CD4-positive, alpha-beta T cell treated with Interleukin-17A for 4 hours (primary cell): ENCODE results near the gene NDC1.
"Not testable (repeated sequence)": the region's sequence is repeated elsewhere in the genome, so short reads cannot be mapped to it uniquely, and the experiment has no call there.

ENCODE experiments used
- DNase-seq: peaks from one replicate; pipeline ENCODE4 v3.0.0-alpha.2; 2020; ENCODE audit warnings: mixed read lengths

The NDC1 gene

GRCh38 chr1:53825306-53825705 lies 12.8 kb downstream of the NDC1 start:
- DNase-seq = no peak

- DNase-seq = no peak
These were observed 15.2 kb downstream of the NDC1 start for GRCh38 chr1:53822931-53823330.

GRCh38 chr1:53821380-53821779 lies 16.7 kb downstream of the NDC1 start:
- no peak for DNase-seq

- no peak for DNase-seq
These were observed 18.7 kb downstream of the NDC1 start for GRCh38 chr1:53819387-53819786.

GRCh38 chr1:53816584-53816983 lies 21.5 kb downstream of the NDC1 start:
- DNase-seq = not testable (repeated sequence)

GRCh38 chr1:53815484-53815883 lies 22.6 kb downstream of the NDC1 start:
- DNase-seq = not testable (repeated sequence)

GRCh38 chr1:53811414-53811851 lies 26.7 kb downstream of the NDC1 start:
- no peak for DNase-seq

- no peak for DNase-seq
These were observed 27.6 kb downstream of the NDC1 start for GRCh38 chr1:53810497-53810896.

- DNase-seq = no peak
These were observed 28.1 kb downstream of the NDC1 start for GRCh38 chr1:53810007-53810406.

GRCh38 chr1:53807916-53808315 lies 30.2 kb downstream of the NDC1 start:
- no peak for DNase-seq

GRCh38 chr1:53804791-53805505 lies 33.1 kb downstream of the NDC1 start:
- no peak for DNase-seq

- DNase-seq = no peak
These were observed 33.9 kb downstream of the NDC1 start for GRCh38 chr1:53804181-53804580.

GRCh38 chr1:53800621-53801020 lies 37.5 kb downstream of the NDC1 start:
- DNase-seq = no peak

- DNase-seq = no peak
These were observed 39.0 kb downstream of the NDC1 start for GRCh38 chr1:53799141-53799540.

GRCh38 chr1:53792806-53793205 lies 45.3 kb downstream of the NDC1 start:
- no peak for DNase-seq

GRCh38 chr1:53787655-53788054 lies 50.4 kb downstream of the NDC1 start:
- no peak for DNase-seq

- no peak for DNase-seq
These were observed 55.0 kb downstream of the NDC1 start for GRCh38 chr1:53783056-53783455.

GRCh38 chr1:53781654-53782053 lies 56.4 kb downstream of the NDC1 start:
- no peak for DNase-seq

GRCh38 chr1:53777272-53777671 lies 60.8 kb downstream of the NDC1 start:
- no peak for DNase-seq

- DNase-seq = no peak
These were observed 66.4 kb downstream of the NDC1 start for GRCh38 chr1:53771648-53772047.

- no peak for DNase-seq
These were observed 68.3 kb downstream of the NDC1 start for GRCh38 chr1:53769780-53770179.

GRCh38 chr1:53769184-53769583 lies 68.9 kb downstream of the NDC1 start:
- no peak for DNase-seq

GRCh38 chr1:53766831-53767405 lies 71.2 kb downstream of the NDC1 start:
- DNase-seq = no peak

- DNase-seq = no peak
These were observed 71.8 kb downstream of the NDC1 start for GRCh38 chr1:53766194-53766742.

GRCh38 chr1:53765657-53766056 lies 72.4 kb downstream of the NDC1 start:
- DNase-seq = no peak
